Measurements from ENCODE around the gene HAP1.

- TF ChIP-seq POLR2A (IDR thresholded peaks at IDR 0.05), result no peak
- TF ChIP-seq, protein P1, sequence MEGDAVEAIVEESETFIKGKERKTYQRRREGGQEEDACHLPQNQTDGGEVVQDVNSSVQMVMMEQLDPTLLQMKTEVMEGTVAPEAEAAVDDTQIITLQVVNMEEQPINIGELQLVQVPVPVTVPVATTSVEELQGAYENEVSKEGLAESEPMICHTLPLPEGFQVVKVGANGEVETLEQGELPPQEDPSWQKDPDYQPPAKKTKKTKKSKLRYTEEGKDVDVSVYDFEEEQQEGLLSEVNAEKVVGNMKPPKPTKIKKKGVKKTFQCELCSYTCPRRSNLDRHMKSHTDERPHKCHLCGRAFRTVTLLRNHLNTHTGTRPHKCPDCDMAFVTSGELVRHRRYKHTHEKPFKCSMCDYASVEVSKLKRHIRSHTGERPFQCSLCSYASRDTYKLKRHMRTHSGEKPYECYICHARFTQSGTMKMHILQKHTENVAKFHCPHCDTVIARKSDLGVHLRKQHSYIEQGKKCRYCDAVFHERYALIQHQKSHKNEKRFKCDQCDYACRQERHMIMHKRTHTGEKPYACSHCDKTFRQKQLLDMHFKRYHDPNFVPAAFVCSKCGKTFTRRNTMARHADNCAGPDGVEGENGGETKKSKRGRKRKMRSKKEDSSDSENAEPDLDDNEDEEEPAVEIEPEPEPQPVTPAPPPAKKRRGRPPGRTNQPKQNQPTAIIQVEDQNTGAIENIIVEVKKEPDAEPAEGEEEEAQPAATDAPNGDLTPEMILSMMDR (IDR thresholded peaks at IDR 0.05), result no peak
These were observed 26.4 kb downstream of the HAP1 start for GRCh38 chr17:41707803-41708669.
